Astrocyte (in vitro differentiated cells and primary cell): ENCODE data around the gene TMEM200B.
"Not testable (repeated sequence)": the region's sequence is repeated elsewhere in the genome, so short reads cannot be mapped to it uniquely, and the experiment has no call there.

ENCODE experiments used
- EZH2 ChIP-seq: IDR thresholded peaks from 2 replicates; pipeline ENCODE4 v1.6.1; 2012; ENCODE audit warnings: mild to moderate bottlenecking, low read length, inconsistent platforms; ENCODE audit not compliant: insufficient read depth
- TF ChIP-seq, protein P1 (sequence below): IDR thresholded peaks from 2 replicates; pipeline ENCODE4 v1.5.1; 2011; ENCODE audit warnings: low read depth, mild to moderate bottlenecking, inconsistent platforms, low read length, moderate library complexity; ENCODE audit not compliant: insufficient read depth

DNA sequence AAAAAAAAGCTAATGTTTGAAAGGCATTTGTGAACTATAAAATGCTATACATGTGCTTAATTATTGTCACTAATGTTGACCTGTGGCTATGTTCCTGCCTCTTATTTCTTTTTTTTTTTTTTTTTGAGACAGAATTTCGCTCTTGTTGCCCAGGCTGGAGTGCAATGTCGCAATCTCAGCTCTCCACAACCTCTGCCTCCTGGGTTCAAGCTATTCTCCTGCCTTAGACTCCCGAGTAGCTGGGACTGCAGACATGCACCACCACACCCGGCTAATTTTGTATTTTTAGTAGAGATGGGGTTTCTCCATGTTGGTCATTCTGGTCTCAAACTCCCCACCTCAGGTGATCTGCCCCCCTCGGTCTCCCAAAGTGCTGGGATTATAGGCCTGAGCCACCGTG lies 15.7 kb downstream of the TMEM200B start:
- TF ChIP-seq, protein P1, sequence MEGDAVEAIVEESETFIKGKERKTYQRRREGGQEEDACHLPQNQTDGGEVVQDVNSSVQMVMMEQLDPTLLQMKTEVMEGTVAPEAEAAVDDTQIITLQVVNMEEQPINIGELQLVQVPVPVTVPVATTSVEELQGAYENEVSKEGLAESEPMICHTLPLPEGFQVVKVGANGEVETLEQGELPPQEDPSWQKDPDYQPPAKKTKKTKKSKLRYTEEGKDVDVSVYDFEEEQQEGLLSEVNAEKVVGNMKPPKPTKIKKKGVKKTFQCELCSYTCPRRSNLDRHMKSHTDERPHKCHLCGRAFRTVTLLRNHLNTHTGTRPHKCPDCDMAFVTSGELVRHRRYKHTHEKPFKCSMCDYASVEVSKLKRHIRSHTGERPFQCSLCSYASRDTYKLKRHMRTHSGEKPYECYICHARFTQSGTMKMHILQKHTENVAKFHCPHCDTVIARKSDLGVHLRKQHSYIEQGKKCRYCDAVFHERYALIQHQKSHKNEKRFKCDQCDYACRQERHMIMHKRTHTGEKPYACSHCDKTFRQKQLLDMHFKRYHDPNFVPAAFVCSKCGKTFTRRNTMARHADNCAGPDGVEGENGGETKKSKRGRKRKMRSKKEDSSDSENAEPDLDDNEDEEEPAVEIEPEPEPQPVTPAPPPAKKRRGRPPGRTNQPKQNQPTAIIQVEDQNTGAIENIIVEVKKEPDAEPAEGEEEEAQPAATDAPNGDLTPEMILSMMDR = not testable (repeated sequence)
- not testable (repeated sequence) for TF ChIP-seq EZH2
